CD4-positive, alpha-beta T cell treated with Interleukin-17A for 1 hour (primary cell): Measurements from ENCODE around the gene MACROD2.
A peak's percentile ranks its signal among the peaks of the same experiment; 100 is the strongest.

ENCODE experiments used
- DNase-seq: peaks from one replicate; pipeline ENCODE4 v3.0.0-alpha.2; 2020

MACROD2 gene

GRCh38 chr20:15674253-15675060, 1679.1 kb downstream of the MACROD2 start:
- DNase-seq, result no peak

GRCh38 chr20:15675061-15675514, 1679.8 kb downstream of the MACROD2 start:
- DNase-seq, result no peak

DNA sequence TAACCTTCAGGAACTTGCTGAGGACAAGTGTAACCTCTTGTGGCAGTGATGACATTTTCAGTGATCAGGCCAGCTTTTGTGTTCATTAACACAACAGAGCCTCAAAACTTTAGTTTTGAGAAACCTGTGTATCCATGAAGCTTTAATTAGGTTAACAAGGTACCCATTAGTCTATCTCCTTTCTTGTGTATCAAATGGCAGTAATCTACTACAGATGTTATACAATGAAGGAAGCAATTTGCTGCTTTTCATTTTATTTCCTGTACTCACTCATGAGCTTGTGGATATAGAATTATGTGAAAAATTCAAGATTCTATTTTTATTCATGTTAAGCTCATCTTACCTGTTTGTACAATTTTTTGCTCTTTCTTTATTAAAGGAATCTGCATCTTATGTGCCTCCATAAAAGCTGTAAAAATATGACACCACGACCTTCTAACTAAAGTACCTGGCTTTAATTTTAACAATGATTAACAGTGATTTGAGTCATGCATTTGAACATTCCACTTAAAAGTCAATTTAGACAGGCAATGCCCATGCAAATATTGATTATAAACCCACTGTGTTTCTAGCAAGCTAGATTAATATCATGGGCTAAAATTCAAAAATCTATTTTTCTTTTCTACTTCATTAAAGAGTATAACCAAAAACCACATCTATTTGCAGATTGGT, 1680.6 kb downstream of the MACROD2 start:
- no peak for DNase-seq

- no peak for DNase-seq
Measured at GRCh38 chr20:15676815-15677214, 1681.5 kb downstream of the MACROD2 start.

- DNase-seq, result no peak
Measured at GRCh38 chr20:15682690-15683089, 1687.4 kb downstream of the MACROD2 start.

- no peak for DNase-seq
Measured at GRCh38 chr20:15692570-15692969, 1697.3 kb downstream of the MACROD2 start.

DNA sequence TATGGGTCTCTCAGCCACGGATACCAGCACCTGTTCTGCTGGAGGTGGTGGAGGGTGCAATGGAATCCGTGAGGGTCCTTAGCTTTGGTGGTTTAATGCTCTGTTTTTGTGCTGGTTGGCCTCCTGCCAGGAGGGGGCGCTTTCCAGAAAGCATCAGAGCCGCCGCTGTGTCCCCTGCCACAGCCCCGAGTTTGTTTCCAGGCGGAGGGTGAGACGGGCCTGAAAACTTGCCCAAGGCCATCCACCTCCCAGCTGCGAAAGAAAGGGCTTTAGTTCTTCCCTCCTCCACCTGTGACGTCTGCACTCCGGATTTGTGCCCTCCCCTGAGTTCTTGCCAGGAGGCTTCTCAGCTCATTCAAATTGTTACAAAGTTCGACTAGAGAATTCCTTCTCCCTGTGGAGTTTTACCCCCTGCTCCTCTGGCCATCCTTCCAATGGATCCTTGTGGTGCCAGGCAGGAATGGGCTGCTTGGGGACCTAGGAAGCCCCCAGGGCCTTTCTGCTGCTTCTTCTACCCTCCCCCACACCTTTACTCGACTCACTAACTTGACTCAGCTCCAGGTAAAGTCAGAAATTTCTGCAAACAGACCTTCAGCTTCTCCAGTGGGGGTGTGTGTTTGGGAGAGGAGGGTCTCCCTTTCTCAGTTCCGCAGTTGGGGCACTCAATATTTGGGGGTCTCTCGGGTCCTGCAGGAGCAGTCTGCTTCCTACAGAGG, 1704.3 kb downstream of the MACROD2 start:
- no peak for DNase-seq

- no peak for DNase-seq
Measured at GRCh38 chr20:15700147-15700765, 1704.9 kb downstream of the MACROD2 start.

DNA sequence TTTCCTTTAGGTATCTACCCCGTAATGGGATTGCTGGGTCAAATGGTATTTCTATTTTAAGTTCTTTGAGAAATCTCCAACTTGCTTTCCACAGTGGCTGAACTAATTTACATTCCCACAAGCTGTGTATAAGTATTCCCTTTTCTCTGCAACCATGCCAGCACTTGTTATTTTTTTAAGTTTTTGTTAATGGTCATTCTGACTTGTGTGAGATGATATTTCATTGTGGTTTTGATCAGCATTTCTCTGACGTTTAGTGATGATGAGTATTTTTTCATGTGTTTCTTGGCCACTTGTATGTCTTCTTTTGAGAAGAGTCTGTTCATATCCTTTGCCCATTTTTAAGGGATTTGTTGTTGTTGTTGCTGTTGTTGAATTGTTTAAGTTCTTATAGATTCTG, 1706.8 kb downstream of the MACROD2 start:
- DNase-seq, result no peak

DNA sequence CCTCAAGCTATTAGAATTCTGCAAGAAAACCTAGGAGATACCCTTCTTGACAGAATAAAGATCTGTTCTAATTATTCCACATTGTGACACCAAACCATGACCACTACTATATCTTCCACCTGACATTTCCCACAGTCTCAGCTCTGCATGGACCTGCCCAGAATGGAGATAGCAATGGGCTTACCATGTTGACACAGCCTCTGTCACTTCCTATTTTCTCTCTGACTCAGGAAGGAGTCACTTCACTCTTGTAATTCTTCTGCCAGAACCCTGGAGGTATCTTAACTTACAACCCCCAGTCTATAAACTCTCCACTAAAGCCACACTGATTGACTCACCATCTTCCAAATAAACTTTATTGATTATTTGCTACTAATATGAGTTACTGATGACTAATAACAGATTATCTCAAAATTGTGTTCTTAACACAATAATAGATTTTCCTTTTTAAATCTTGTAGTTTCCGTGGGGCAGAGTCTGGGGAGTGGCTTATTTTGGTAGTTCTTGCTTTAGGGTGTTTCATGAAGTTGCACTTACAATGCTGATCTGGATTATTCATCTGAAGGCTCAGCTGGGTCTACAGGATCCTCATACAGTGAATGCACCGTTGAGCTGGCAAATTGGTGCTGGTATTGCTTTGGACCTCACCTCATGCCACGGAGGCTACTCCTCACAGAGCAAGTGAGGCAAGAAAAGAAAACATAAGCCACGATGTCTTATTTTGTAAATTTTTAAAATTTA, 1708.0 kb downstream of the MACROD2 start:
- DNase-seq, result no peak

GRCh38 chr20:15705975-15706374, 1710.7 kb downstream of the MACROD2 start:
- DNase-seq, result no peak

- DNase-seq, result no peak
Measured at GRCh38 chr20:15706719-15707118, 1711.4 kb downstream of the MACROD2 start.

DNA sequence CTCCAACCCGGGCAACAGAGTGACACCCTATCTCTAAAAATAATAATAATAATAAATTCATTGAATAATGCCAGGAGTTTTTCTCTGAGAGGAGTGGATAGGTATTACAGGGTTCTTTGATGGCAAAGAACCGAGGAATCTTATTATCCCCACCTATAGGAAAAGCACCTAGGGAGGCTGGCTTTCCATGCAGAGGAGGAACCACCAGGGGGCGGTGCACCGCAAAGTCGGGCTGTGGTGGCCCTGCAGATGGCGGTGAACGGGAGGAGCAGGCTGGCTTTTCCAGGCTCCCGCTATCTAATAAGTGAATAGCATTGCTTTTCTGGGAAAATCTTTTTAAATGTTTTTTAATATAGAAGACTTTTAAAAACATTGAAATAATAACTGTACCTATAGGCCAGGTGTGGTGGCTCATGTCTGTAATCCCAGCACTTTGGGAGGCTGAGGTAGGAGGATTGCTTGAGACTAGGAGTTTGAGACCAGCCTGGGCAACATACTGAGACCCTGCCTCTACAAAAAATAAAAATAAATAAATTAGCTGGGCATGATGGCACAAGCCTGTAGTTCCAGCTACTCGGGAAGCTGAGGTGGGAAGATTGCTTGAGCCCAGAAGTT, 1713.8 kb downstream of the MACROD2 start:
- DNase-seq, result peak; percentile 2

DNA sequence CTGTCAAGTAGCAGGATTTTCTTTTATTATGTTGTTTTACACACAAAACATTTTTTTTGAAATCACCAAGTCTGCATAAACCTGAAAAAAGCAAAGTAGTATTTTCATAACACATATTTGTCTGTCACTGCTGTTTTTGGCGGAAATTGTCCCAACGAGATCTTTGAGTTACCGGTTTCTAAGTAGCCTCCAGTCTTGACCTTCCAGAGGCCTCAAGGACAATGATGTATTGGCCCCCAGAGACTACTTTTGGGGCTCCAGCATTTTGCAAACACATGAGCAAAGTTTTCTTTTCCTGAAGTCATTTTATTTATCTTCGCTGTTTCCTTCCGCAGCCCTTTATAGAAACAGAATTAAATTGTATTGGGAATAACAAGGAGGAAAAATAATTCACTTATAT, 1715.3 kb downstream of the MACROD2 start:
- DNase-seq, result no peak

GRCh38 chr20:15711177-15711576, 1715.9 kb downstream of the MACROD2 start:
- DNase-seq, result no peak

DNA sequence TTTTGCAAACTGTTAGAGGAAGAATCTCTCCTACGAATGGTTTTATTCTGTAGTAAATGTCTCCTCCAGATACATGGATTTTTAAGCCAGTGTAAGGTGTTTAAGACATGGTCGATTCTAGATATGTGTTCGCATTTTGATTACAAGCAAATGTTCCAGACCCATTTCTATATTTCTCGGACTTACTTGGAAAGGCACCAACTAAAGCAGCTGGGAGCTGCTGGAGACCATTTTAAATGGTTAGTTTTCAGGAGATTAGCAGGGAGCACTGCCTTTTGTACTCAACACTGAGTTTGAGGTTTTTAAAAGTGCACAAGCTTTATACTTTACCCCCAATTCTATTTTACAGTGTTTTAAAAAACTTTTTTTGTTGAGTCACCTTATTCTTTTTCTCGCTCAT, 1720.9 kb downstream of the MACROD2 start:
- no peak for DNase-seq

- no peak for DNase-seq
Measured at GRCh38 chr20:15726416-15726815, 1731.1 kb downstream of the MACROD2 start.

DNA sequence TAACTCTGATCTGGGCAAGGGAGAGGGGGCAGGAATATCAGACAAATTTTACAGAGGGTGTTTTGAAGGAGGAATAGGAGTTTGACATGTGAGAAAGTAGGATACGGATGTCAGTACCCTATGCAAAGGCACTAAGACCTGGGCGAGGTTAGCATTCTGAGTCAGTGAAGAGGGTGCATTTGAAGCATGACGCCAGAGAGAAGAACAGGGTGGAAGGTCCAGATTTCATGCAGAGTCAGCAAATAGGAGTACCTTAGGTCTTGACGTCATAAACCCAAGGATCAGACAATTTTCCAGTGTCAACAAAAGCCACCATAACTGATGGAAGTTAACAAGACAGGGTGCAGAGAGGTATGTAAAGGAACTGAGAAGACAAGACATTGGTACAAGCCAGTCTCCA, 1738.7 kb downstream of the MACROD2 start:
- no peak for DNase-seq

GRCh38 chr20:15739035-15739434, 1743.7 kb downstream of the MACROD2 start:
- no peak for DNase-seq

GRCh38 chr20:15740046-15740775, 1744.9 kb downstream of the MACROD2 start:
- DNase-seq, result no peak

DNA sequence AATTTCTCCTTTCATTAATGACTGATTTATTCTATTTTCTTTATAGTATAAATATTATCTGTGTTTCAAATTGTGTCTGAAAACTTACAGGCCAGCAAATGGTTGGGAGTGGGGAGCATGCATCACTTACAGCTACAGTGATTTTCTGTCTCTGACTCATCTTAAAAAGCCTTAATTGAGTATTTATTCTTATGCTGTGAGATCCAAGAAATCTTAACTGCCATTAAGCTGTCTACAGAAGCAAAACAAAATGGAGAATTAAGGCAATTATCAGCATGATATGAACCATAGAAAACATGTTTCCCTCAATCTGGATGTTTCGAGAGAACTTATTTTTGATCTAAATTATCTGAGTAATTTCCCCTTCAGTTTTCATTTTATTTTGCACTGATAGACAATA, 1746.8 kb downstream of the MACROD2 start:
- DNase-seq, result no peak
